ELR (cell line): ENCODE data around the gene MICALL2.

Experiments
- DNase-seq: peaks from one replicate; pipeline ENCODE4 v3.0.0-alpha.2; 2015; ENCODE audit warnings: low read depth

MICALL2 gene

DNA sequence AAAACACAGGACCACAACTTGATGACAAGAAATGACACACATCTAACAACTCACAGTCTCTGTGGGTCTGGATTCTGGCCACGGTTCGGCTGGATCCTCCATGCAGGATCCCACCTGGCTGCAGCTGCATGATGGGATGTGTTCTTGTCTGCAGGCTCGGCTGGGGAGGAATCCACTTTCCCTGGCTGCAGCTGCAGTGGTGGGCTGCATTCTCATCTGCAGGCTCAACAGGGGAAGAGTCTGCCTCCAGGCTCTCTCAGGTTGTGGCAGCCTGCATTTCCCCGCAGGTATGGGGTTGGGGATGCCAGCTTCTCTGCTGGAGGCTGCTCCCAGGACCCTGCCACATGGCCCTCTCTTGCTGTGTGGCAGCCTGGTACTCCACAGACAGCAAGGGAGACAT, 64.9 kb downstream of the MICALL2 start:
- no peak for DNase-seq

DNA sequence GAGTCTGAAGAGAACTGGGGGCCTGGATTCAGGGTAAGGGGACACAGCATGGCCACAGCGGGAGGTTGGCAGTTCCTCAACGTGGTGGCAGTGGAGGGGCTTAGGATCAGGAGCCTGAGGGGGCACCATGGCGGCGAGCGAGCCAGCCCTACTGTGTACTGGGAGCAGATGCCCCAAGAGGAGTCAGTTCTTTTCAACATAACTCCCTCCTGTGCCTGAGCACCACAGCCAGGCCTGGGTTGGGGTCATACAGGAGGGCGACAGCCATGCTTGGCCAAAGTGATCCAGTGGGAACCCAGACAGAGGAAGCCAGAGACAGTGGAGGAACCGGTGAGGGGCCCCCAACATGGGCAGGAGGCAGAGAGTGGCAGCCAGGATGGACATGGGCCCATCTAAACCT, 65.8 kb downstream of the MICALL2 start:
- DNase-seq = no peak

DNA sequence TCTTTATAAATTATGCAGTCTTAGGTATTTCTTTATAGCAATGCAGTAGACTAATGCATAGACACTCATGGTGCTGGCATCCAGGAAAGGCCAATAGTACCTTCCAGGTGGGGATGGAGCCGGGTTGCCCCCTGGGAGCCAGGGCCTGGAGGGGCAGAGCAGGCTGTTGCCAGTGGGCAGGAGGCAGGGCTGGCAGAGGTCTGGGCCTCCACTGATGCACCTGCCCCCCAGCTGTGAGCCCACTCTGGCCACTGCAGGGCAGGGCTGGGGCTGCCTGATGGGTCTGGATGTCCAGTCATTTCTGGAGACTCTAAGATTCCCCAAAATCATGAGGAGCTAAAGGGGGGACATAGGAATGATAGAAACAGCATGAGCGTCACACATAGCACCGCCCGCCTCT, 66.7 kb downstream of the MICALL2 start:
- DNase-seq = no peak

DNA sequence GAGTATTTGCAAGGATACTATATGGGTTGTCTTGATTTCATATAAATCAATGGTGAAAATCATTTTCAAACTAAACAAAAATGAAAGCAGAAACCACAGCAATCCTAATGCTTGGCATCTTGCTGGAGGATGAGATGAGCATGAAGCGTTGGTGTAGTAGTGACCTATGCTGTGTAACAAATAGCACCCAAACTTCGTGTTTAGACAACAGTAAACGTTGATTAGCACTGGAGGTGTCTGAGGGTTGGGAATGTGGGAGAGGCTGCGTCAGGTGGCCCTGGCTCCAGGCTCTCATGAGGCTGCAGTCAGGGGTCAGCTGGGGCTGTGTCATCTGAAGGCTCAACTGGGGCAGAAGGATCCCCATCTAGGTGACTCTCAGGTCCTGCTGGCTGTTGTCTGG, 67.8 kb downstream of the MICALL2 start:
- no peak for DNase-seq

DNA sequence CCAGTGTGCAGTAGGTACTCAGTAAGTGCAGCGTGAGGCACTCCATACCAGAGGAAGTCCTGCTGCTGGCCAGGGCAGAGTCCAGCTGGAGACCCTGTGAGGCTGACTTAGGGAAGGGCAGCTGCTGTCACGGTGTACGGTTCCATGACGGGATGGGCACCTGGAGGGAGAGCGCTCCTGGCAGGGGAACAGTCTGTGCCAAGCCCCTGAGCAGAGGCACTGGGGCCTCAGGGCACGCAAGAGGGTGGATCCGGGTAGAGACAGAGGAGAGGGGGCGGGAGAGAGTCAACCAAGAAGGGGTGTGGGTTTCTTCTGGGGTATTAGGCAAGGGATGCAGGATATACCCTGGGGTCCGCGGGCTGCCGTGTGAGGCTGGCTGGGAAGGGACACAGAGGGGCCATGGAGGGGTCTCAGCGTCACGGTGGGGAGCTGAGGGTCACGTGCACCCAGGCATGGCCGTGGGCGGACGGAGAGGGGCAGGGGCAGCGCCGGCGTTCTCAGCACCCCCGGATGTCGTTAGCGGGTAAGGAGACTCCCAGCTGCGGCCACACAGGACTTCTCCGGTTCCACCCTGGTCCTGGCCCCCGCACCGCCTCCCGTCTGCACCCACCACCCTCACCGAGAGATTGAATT, 70.5 kb downstream of the MICALL2 start:
- DNase-seq = no peak

DNA sequence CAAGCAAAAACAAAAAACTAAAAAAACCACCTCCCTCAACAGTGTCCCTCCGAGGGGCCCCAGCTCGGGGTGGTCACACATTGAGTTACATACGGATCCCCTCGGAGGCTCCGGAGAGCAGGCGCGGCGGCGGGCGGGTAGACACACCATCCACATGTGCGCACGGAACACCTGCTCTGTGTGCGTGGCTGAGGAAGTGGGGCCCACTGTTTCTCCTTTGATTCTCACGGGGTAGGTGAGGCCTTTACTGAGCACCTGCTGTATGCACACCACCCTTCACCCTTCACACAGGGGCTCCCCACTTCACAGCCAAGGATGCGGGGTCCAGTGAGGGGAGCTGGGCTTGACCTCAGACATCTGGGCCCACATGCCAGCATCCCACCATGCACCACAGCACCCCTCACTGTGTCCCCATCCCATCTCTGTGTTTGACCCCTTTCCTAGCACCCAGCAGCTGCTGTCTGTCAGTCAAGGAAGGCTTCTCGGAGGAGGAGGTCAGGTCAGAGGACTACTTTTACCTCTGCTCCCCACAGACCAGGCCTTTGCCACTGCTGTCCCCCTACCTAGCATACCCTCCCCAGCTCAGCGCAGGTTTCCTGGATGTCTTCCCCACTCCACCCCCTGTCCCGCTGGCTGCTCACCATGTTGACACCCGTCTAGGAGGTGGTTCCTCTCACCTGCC, 71.1 kb downstream of the MICALL2 start:
- DNase-seq = no peak

DNA sequence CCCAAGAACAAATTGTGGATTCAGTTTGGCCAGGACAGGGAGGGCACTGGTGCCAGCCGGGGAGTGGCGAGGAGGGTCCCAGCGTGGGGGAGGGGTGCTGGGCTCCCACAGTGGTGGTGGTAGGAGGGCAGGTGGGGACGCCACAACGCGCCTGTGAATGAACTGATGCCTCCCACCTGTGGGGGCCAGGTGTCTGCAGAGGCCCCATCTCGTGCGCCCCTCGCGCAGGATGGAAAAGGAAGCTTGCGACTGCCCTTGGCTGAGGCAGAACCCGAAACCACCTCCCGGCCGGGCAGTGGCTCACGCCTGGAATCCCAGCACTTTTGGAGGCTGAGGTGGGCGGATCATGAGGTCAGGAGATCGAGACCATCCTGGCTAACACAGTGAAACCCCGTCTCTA, 72.0 kb downstream of the MICALL2 start:
- DNase-seq = no peak

DNA sequence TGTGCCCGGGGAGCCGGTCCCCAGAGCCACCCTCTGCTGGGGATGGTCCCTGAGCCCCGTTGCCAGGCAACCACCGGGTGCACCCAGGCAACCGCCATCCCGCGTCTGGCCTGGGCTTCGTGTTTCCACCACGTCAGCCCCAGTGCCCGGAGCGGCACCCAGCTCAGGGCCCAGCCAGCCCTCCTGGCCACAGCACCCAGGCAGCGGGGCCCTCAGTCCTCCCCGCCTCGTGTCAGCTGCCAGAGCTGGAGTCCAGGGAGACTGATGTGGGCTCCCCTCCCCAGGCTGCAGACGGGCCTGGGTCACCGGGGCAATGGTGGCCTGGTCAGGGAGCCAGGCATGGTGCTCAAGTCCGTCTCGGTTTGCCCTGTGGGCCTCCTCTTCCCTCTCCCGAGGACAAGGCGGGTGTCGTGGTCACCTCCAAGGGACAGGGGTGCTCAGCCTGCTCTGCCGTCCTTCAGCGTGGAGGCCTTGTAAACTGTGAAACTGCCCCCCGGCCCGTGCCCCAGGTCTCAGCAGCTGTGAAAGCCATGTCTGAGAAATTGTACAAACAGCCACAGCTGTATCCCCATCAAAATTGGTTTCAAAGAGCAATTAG, 72.5 kb downstream of the MICALL2 start:
- DNase-seq = no peak

DNA sequence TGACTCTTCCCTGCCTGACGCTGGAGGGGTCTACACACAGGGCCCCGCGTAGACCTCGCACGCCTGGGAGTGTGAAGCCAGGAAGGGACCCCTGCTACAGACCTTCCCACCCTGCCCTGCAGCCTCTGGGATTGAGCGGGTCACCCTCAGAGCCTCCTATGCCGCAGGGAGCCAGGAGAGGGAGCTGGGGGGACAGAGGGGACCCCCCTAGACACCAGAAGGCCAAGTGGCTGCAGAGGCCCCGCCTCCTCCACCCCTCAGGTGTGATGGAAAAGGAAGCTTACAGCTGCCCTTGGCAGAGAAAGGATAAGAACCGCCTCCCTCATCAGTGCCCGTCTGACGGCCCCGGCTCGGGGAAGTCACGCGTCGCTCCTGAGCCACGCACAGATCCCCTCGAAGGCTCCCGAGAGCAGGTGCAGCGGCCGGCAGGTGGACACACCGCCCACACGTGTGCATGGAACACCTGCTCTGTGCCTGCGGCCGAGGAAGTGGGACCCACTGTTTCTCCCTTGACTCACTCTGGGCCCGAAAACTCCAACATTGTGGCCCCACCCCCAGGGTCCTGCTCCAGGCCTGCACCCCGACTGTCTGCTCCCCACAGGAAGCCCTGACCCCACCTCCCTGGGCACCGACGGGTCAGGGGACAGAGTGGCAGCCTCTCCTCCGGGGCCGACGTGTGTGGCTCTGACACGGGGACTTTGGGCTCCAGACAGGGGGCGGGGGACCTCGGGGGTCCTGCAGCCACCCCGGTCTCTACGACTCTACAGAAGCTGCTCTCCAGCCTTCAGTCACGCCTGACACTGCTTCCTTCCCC, 73.3 kb downstream of the MICALL2 start:
- DNase-seq = no peak

DNA sequence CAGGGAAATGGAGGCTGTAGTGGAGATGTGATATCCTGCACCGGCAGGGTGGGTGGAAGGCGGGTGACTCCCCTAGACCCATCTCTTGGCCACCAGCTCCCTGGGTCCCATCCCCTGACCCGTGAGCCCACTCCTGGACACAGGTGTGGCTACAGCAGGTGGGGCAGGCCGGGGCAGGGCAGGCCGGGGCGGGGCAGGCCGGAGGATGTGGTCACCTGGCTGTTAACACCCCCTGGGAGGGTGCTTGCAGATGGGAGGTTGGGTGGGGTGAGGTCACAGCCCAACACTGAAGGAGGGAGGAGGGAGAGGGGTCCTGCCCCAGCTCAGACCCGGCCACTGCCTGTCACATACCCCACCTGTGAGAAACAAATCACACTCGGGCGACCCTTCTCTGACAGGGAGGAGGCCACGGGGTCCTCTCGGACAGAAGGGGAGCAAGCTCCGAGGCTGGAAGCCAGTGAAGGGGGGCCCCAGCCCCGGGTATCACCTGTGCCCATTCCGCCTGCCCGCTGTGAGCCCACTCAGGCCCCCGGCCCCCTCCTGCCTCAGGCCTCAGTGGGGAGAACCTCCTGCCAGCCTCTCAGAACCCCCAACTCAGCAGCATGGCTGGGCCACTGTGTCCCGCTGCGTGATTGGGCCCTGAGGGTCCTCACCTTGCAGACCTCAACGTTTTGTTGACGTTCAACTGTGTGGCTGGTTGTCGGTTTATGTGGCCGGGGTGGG, 74.0 kb downstream of the MICALL2 start:
- no peak for DNase-seq
